H1 (cell line): ENCODE measurements around the gene PDE3A. TPM values are rescaled to one million over a fixed set of nuclear protein-coding genes. Genes with fewer than 3 reads are reported as not detected.

Experiments used
- CHD7 ChIP-seq: fragments of 300-600 bp; sonication (generic); IDR thresholded peaks from 2 replicates; pipeline ENCODE4 v1.7.1; 2012; ENCODE audit warnings: low read length, moderate library complexity, mild to moderate bottlenecking, inconsistent platforms; ENCODE audit not compliant: insufficient replicate concordance
- polyA plus RNA-seq, 7 experiments: library from polyadenylated mRNA; depleted of rRNA in 3 of 7; stranded (reverse) in 5 of 7; unstranded in 2 of 7; fragments of >200 nt in 5 of 7; fragments of 200-250 nt in 2 of 7; gene quantifications; 1 replicate in 5 of 7; 2 replicates in 1 of 7; 4 replicates in 1 of 7; pipeline versions ENCODE4 v1.2.1 to v1.2.3, GENCODE V29; 2011 to 2013; ENCODE audit warnings: missing spikeins in 2 of 7, mixed read lengths in 2 of 7
- total RNA-seq: library from RNA; stranded (reverse); fragmentation: NEBNext Ultra II Directional; extraction: Animal tissue kit (Norgen Biotek cat#: 25700); gene quantifications from 2 replicates; pipeline ENCODE4 v1.2.1, GENCODE V29; 2021

The PDE3A gene
- total and polyA plus RNA-seq, 2 of the 8 experiments (the other 6 are each of a cell fraction or from before 2014, with no cell fraction given): 1.4 to 3.4 TPM

- TF ChIP-seq CHD7: no peak
Measured at GRCh38 chr12:20350495-20350894, 17.8 kb upstream of the PDE3A start (continued).
